SK-N-SH treated with all-trans-retinoic acid at 6 μM for 48 hours (cell line): Measurements from ENCODE around the gene SMIM14.

Experiments
- ATAC-seq: fragments of 200-7000 bp; cut with Tn5 transposase; 3 replicates; pipeline ENCODE4 v1.9.1; 2020; ENCODE audit warnings: mild to moderate bottlenecking, moderate library complexity
- ARNTL ChIP-seq: fragments of 450-650 bp; formaldehyde crosslinking; IDR thresholded peaks from 2 replicates; pipeline ENCODE4 v1.5.0; 2020; ENCODE audit warnings: low read depth, mild to moderate bottlenecking, moderate library complexity, borderline replicate concordance
- CREB5 ChIP-seq: fragments of 250-450 bp; sonication (Bioruptor Pico); IDR thresholded peaks from 2 replicates; pipeline ENCODE4 v1.5.1; 2020; ENCODE audit warnings: low read depth, mild to moderate bottlenecking, moderate library complexity
- CSDC2 ChIP-seq: fragments of 250-450 bp; sonication (Bioruptor Pico); IDR thresholded peaks from 2 replicates; pipeline ENCODE4 v1.5.0; 2020; ENCODE audit warnings: mild to moderate bottlenecking, moderate library complexity
- CSRNP3 ChIP-seq: fragments of 250-450 bp; sonication (Bioruptor Pico); IDR thresholded peaks from 2 replicates; pipeline ENCODE4 v1.5.1; 2021; ENCODE audit warnings: mild to moderate bottlenecking, moderate library complexity
- ESRRG ChIP-seq: fragments of 250-450 bp; sonication (Bioruptor Pico); IDR thresholded peaks from 2 replicates; pipeline ENCODE4 v1.6.1; 2021; ENCODE audit warnings: mild to moderate bottlenecking
- GLIS3 ChIP-seq: fragments of 250-450 bp; sonication (Bioruptor Pico); IDR thresholded peaks from 2 replicates; pipeline ENCODE4 v1.5.0; 2020; ENCODE audit warnings: mild to moderate bottlenecking, moderate library complexity
- OSR1 ChIP-seq: fragments of 250-450 bp; sonication (Bioruptor Pico); IDR thresholded peaks from 2 replicates; pipeline ENCODE4 v1.8.0; 2022; ENCODE audit warnings: moderate library complexity, mild to moderate bottlenecking, inconsistent platforms
- PPARA ChIP-seq: fragments of 250-450 bp; sonication (Bioruptor Pico); IDR thresholded peaks from 2 replicates; pipeline ENCODE4 v1.5.0; 2020; ENCODE audit warnings: mild to moderate bottlenecking, borderline replicate concordance
- SNAI2 ChIP-seq: fragments of 250-450 bp; sonication (Bioruptor Pico); IDR thresholded peaks from 2 replicates; pipeline ENCODE4 v1.5.0; 2020; ENCODE audit warnings: mild to moderate bottlenecking, moderate library complexity
- TCF4 ChIP-seq: fragments of 250-450 bp; sonication (Bioruptor Pico); IDR thresholded peaks from 2 replicates; pipeline ENCODE4 v1.8.0; 2021; ENCODE audit warnings: mild to moderate bottlenecking, moderate library complexity, borderline replicate concordance
- TOX ChIP-seq: fragments of 250-450 bp; sonication (Bioruptor Pico); IDR thresholded peaks from 2 replicates; pipeline ENCODE4 v1.8.0; 2021; ENCODE audit warnings: mild to moderate bottlenecking, moderate library complexity, borderline replicate concordance
- ZC3H10 ChIP-seq: fragments of 250-450 bp; sonication (Bioruptor Pico); IDR thresholded peaks from 2 replicates; pipeline ENCODE4 v1.5.1; 2021; ENCODE audit warnings: mild to moderate bottlenecking, moderate library complexity
- ZFP3 ChIP-seq: fragments of 250-450 bp; sonication (Bioruptor Pico); IDR thresholded peaks from 2 replicates; pipeline ENCODE4 v1.5.0; 2020; ENCODE audit warnings: mild to moderate bottlenecking, moderate library complexity
- ZFP30 ChIP-seq: fragments of 450-650 bp; formaldehyde crosslinking; IDR thresholded peaks from 2 replicates; pipeline ENCODE4 v1.5.0; 2022; ENCODE audit warnings: mild to moderate bottlenecking, moderate library complexity
- ZNF565 ChIP-seq: fragments of 450-650 bp; formaldehyde crosslinking; conservative IDR thresholded peaks from 2 replicates; pipeline ENCODE4 v1.5.0; 2020; ENCODE audit warnings: low read depth, mild to moderate bottlenecking, moderate library complexity
- ZNF70 ChIP-seq: fragments of 450-650 bp; formaldehyde crosslinking; IDR thresholded peaks from 2 replicates; pipeline ENCODE4 v1.5.0; 2020; ENCODE audit warnings: mild to moderate bottlenecking, moderate library complexity
- ZNF8 ChIP-seq: fragments of 450-650 bp; formaldehyde crosslinking; IDR thresholded peaks from 2 replicates; pipeline ENCODE4 v1.5.0; 2020; ENCODE audit warnings: mild to moderate bottlenecking, moderate library complexity
- TF ChIP-seq, protein P1 (sequence below): fragments of 250-450 bp; sonication (Bioruptor Pico); IDR thresholded peaks from 2 replicates; pipeline ENCODE4 v1.5.0; 2020; ENCODE audit warnings: mild to moderate bottlenecking, moderate library complexity
- TF ChIP-seq, protein P2 (sequence below): fragments of 250-450 bp; sonication (Bioruptor Pico); IDR thresholded peaks from 2 replicates; pipeline ENCODE4 v1.8.0; 2021; ENCODE audit warnings: low read depth, mild to moderate bottlenecking, moderate library complexity, borderline replicate concordance
- TF ChIP-seq, protein P3 (sequence below): fragments of 250-450 bp; sonication (Bioruptor Pico); IDR thresholded peaks from 2 replicates; pipeline ENCODE4 v1.8.0; 2020; ENCODE audit warnings: mild to moderate bottlenecking, moderate library complexity, borderline replicate concordance

The SMIM14 gene

GRCh38 chr4:39621582-39621981, 17.1 kb downstream of the SMIM14 start (continued):
- TF ChIP-seq, protein P1, sequence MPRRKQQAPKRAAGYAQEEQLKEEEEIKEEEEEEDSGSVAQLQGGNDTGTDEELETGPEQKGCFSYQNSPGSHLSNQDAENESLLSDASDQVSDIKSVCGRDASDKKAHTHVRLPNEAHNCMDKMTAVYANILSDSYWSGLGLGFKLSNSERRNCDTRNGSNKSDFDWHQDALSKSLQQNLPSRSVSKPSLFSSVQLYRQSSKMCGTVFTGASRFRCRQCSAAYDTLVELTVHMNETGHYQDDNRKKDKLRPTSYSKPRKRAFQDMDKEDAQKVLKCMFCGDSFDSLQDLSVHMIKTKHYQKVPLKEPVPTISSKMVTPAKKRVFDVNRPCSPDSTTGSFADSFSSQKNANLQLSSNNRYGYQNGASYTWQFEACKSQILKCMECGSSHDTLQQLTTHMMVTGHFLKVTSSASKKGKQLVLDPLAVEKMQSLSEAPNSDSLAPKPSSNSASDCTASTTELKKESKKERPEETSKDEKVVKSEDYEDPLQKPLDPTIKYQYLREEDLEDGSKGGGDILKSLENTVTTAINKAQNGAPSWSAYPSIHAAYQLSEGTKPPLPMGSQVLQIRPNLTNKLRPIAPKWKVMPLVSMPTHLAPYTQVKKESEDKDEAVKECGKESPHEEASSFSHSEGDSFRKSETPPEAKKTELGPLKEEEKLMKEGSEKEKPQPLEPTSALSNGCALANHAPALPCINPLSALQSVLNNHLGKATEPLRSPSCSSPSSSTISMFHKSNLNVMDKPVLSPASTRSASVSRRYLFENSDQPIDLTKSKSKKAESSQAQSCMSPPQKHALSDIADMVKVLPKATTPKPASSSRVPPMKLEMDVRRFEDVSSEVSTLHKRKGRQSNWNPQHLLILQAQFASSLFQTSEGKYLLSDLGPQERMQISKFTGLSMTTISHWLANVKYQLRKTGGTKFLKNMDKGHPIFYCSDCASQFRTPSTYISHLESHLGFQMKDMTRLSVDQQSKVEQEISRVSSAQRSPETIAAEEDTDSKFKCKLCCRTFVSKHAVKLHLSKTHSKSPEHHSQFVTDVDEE (CRISPR knock-in tag): no peak
- TF ChIP-seq ARNTL (CRISPR knock-in tag) (no peak), PPARA (CRISPR knock-in tag) (no peak), ZFP3 (CRISPR knock-in tag) (no peak), ZNF8 (CRISPR knock-in tag) (no peak), SNAI2 (no peak), ZFP30 (no peak), ZC3H10 (CRISPR knock-in tag) (no peak)
- TF ChIP-seq, protein P2, sequence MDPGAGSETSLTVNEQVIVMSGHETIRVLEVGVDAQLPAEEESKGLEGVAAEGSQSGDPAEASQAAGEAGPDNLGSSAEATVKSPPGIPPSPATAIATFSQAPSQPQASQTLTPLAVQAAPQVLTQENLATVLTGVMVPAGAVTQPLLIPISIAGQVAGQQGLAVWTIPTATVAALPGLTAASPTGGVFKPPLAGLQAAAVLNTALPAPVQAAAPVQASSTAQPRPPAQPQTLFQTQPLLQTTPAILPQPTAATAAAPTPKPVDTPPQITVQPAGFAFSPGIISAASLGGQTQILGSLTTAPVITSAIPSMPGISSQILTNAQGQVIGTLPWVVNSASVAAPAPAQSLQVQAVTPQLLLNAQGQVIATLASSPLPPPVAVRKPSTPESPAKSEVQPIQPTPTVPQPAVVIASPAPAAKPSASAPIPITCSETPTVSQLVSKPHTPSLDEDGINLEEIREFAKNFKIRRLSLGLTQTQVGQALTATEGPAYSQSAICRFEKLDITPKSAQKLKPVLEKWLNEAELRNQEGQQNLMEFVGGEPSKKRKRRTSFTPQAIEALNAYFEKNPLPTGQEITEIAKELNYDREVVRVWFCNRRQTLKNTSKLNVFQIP: no peak
- TF ChIP-seq, protein P3, sequence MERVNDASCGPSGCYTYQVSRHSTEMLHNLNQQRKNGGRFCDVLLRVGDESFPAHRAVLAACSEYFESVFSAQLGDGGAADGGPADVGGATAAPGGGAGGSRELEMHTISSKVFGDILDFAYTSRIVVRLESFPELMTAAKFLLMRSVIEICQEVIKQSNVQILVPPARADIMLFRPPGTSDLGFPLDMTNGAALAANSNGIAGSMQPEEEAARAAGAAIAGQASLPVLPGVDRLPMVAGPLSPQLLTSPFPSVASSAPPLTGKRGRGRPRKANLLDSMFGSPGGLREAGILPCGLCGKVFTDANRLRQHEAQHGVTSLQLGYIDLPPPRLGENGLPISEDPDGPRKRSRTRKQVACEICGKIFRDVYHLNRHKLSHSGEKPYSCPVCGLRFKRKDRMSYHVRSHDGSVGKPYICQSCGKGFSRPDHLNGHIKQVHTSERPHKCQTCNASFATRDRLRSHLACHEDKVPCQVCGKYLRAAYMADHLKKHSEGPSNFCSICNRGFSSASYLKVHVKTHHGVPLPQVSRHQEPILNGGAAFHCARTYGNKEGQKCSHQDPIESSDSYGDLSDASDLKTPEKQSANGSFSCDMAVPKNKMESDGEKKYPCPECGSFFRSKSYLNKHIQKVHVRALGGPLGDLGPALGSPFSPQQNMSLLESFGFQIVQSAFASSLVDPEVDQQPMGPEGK (CRISPR knock-in tag): no peak

DNA sequence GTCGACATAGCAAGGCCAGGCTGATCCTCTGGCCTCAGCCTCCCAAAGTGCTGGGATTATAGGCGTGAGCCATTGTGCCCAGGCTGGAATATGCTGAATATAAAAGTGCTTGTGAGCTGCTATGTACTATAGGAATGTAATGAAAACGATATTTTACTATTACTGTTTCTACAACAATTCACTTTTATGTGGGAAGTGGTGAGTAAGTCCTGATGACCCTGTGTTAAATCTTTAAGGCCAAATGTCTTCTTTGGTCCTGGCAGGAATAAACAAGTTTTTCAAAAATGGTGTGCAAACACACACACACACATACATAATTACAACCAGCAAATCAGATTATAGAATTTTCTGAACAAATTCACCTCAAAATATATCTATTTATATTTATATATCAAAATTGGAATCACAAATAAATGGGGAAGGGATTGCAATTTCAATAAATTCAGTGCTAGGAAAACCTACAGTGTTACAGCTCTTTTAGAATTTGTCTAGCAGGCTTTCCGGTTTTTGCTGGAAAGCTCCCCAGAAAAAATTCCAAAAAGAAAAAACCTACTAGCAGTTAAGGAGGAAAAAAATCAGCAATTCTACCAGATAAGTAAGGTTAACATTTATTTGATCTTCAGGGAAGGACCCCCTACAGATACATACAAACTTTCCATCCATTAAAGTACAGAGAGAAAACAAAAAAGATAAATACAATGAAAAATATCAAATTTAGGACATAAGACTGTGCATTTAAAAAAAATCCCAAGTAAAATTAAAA, 17.9 kb downstream of the SMIM14 start:
- TF ChIP-seq GLIS3 (CRISPR knock-in tag) (no peak), ARNTL (CRISPR knock-in tag) (no peak), SNAI2 (no peak), OSR1 (CRISPR knock-in tag) (no peak), ZFP30 (no peak), CSRNP3 (CRISPR knock-in tag) (no peak), ZFP3 (CRISPR knock-in tag) (no peak), ZNF565 (no peak), ESRRG (no peak), TCF4 (CRISPR knock-in tag) (no peak), CSDC2 (no peak), ZNF70 (CRISPR knock-in tag) (no peak), ZC3H10 (CRISPR knock-in tag) (no peak), TOX (CRISPR knock-in tag) (no peak), ZNF8 (CRISPR knock-in tag) (no peak), CREB5 (CRISPR knock-in tag) (no peak)
- TF ChIP-seq, protein P3 (CRISPR knock-in tag): no peak
- TF ChIP-seq, protein P1 (CRISPR knock-in tag): no peak
- no peak for ATAC-seq
